A549 (cell line): ENCODE measurements around the gene GOLGA1.

ENCODE experiments used
- CHD2 ChIP-seq: fragments of 150-350 bp; IDR thresholded peaks from 2 replicates; pipeline ENCODE4 v1.6.1; 2014; ENCODE audit warnings: low read length; ENCODE audit not compliant: partially characterized antibody
- EP300 ChIP-seq, 2 experiments: fragments of >200 bp; sonication (Bioruptor Twin); formaldehyde crosslinking; IDR thresholded peaks; 2 replicates in 1 of 2; 3 replicates in 1 of 2; pipeline ENCODE4 v1.6.1; 2016 to 2017
- HMGXB4 ChIP-seq: fragments of 250-450 bp; sonication (Bioruptor Pico); IDR thresholded peaks from 2 replicates; pipeline ENCODE4 v1.5.0; 2021; ENCODE audit warnings: mild to moderate bottlenecking, moderate library complexity, borderline replicate concordance
- JUNB ChIP-seq: fragments of >200 bp; sonication (Bioruptor Twin); formaldehyde crosslinking; IDR thresholded peaks from 2 replicates; pipeline ENCODE4 v1.6.1; 2016
- MAZ ChIP-seq: fragments of 150-350 bp; IDR thresholded peaks from 2 replicates; pipeline ENCODE4 v1.6.1; 2014; ENCODE audit warnings: antibody characterized with exemption, low read depth, low read length, borderline replicate concordance
- NFE2L2 ChIP-seq: fragments of 150-350 bp; conservative IDR thresholded peaks from 2 replicates; pipeline ENCODE4 v1.6.1; 2014; ENCODE audit warnings: low read length
- NPAS2 ChIP-seq: fragments of 250-450 bp; sonication (Bioruptor Pico); IDR thresholded peaks from 2 replicates; pipeline ENCODE4 v1.8.0; 2022; ENCODE audit warnings: mild to moderate bottlenecking, moderate library complexity, borderline replicate concordance
- POLR2A ChIP-seq: IDR thresholded peaks from 2 replicates; pipeline ENCODE4 v1.6.1; 2012; ENCODE audit warnings: mild to moderate bottlenecking, low read length
- POLR2AphosphoS2 ChIP-seq: conservative IDR thresholded peaks from 2 replicates; pipeline ENCODE4 v1.6.1; 2012; ENCODE audit warnings: low read length, improper control_type of control experiment, inconsistent platforms
- RCOR1 ChIP-seq: fragments of 150-350 bp; IDR thresholded peaks from 2 replicates; pipeline ENCODE4 v1.6.1; 2014; ENCODE audit warnings: antibody characterized with exemption, low read length, low read depth
- USF2 ChIP-seq: fragments of 450-650 bp; IDR thresholded peaks from 2 replicates; pipeline ENCODE4 v1.6.1; 2014; ENCODE audit warnings: antibody characterized with exemption
- TF ChIP-seq, protein P1 (sequence below): fragments of >200 bp; sonication (Bioruptor Twin); formaldehyde crosslinking; IDR thresholded peaks from 3 replicates; pipeline ENCODE4 v1.5.1; 2016

- TF ChIP-seq EP300 (IDR thresholded peaks at IDR 0.05) (no peak), NFE2L2 (no peak), NPAS2 (no peak), POLR2AphosphoS2 (no peak), JUNB (no peak), USF2 (no peak), CHD2 (no peak), POLR2A (no peak), MAZ (no peak), HMGXB4 (CRISPR knock-in tag) (no peak), RCOR1 (no peak)
- TF ChIP-seq, protein P1, sequence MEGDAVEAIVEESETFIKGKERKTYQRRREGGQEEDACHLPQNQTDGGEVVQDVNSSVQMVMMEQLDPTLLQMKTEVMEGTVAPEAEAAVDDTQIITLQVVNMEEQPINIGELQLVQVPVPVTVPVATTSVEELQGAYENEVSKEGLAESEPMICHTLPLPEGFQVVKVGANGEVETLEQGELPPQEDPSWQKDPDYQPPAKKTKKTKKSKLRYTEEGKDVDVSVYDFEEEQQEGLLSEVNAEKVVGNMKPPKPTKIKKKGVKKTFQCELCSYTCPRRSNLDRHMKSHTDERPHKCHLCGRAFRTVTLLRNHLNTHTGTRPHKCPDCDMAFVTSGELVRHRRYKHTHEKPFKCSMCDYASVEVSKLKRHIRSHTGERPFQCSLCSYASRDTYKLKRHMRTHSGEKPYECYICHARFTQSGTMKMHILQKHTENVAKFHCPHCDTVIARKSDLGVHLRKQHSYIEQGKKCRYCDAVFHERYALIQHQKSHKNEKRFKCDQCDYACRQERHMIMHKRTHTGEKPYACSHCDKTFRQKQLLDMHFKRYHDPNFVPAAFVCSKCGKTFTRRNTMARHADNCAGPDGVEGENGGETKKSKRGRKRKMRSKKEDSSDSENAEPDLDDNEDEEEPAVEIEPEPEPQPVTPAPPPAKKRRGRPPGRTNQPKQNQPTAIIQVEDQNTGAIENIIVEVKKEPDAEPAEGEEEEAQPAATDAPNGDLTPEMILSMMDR: no peak
Measured at GRCh38 chr9:124908098-124908497, 32.8 kb downstream of the GOLGA1 start.
